K562 (cell line): ENCODE measurements around the gene CPLANE2. TPM values are rescaled to one million over a fixed set of nuclear protein-coding genes. Genes with fewer than 3 reads are reported as not detected.

Experiments
- ARID4B ChIP-seq: sonication (generic); formaldehyde crosslinking; IDR thresholded peaks from 2 replicates; pipeline ENCODE4 v1.8.0; 2022; ENCODE audit warnings: mild to moderate bottlenecking, missing genetic modification reagents
- MGA ChIP-seq: fragments of 450-650 bp; IDR thresholded peaks from 2 replicates; pipeline ENCODE4 v1.6.1; 2016; ENCODE audit warnings: mild to moderate bottlenecking, moderate library complexity
- NCOA1 ChIP-seq: fragments of 450-650 bp; IDR thresholded peaks from 2 replicates; pipeline ENCODE4 v1.6.1; 2016; ENCODE audit warnings: low read depth
- NELFE ChIP-seq: IDR thresholded peaks from 2 replicates; pipeline ENCODE4 v1.6.1; 2011; ENCODE audit warnings: mild to moderate bottlenecking; ENCODE audit not compliant: insufficient read depth, insufficient read length
- polyA plus RNA-seq, 8 experiments: library from polyadenylated mRNA; depleted of rRNA in 4 of 8; stranded (reverse) in 5 of 8; unstranded in 3 of 8; fragments of >200 nt; fragmentation: Nextera tagmentation in 2 of 8; fragmentation: Illumina TruSeq in 1 of 8; extraction: Ambion mirVana in 2 of 8; extraction: Trizol in 1 of 8; gene quantifications; 2 replicates each; pipeline versions ENCODE4 v1.2.1 to v1.2.3, GENCODE V29; 2011 to 2014; ENCODE audit warnings: inconsistent platforms in 1 of 8, missing spikeins in 1 of 8
- total RNA-seq, 7 experiments: library from RNA; depleted of rRNA in 6 of 7; stranded (reverse); fragments of >200 nt in 6 of 7; fragmentation: Illumina TruSeq in 2 of 7; extraction: Trizol in 2 of 7; gene quantifications; 2 replicates each; pipeline versions ENCODE4 v1.2.1 to v1.2.3, GENCODE V29; 2011 to 2021; ENCODE audit warnings: low replicate concordance in 1 of 7

Gene CPLANE2
- total and polyA plus RNA-seq, 9 of the 15 experiments (the other 6 are each of a cell fraction or from before 2014, with no cell fraction given), result 0.17 to 20.9 (median 8.1) TPM

- TF ChIP-seq ARID4B (no peak), MGA (peak; percentile 81), NCOA1 (peak; percentile 79; the same call in 1 of the 2 replicates), NELFE (no peak)
Measured at GRCh38 chr1:16248603-16249516, 11.9 kb upstream of the CPLANE2 start (continued).
